Fibroblast of lung (primary cell): ENCODE data around the gene STATH. TPM values are rescaled to one million over a fixed set of nuclear protein-coding genes. Genes with fewer than 3 reads are reported as not detected.

ENCODE experiments used
- DNase-seq, 2 donors: peaks; one replicate each; pipeline versions ENCODE4 v3.0.0 to v3.0.0-alpha.2; 2010; ENCODE audit warnings: low read depth in 2 of 2
- H2AFZ ChIP-seq: 2 replicates; pipeline ENCODE4 v1.5.1; 2012; ENCODE audit warnings: low read length, control low read depth, inconsistent platforms
- H3K27ac ChIP-seq: 2 replicates; pipeline ENCODE4 v1.5.1; 2011; ENCODE audit warnings: low read length, control low read depth; ENCODE audit not compliant: insufficient read depth
- H3K27me3 ChIP-seq: 2 replicates; pipeline ENCODE4 v1.5.1; 2011; ENCODE audit warnings: mild to moderate bottlenecking, low read length; ENCODE audit not compliant: control insufficient read depth, insufficient read depth
- H3K36me3 ChIP-seq: 2 replicates; pipeline ENCODE4 v1.5.1; 2011; ENCODE audit warnings: low read length; ENCODE audit not compliant: control insufficient read depth, insufficient read depth
- H3K4me1 ChIP-seq: 2 replicates; pipeline ENCODE4 v1.5.1; 2011; ENCODE audit warnings: low read length; ENCODE audit not compliant: control insufficient read depth, insufficient read depth; ENCODE audit errors: extremely low read depth
- H3K4me2 ChIP-seq: 2 replicates; pipeline ENCODE4 v1.5.1; 2011; ENCODE audit warnings: low read length, control low read depth; ENCODE audit not compliant: insufficient read depth; ENCODE audit errors: extremely low read depth
- H3K4me3 ChIP-seq, 4 experiments: fragments of 200-600 bp in 1 of 4; sonication (generic) in 1 of 4; replicated peaks in 1 of 4; 2 replicates each; pipeline ENCODE4 v1.5.1; 2011 to 2016; ENCODE audit warnings: low read length in 4 of 4, low read depth in 3 of 4, mild to moderate bottlenecking in 3 of 4, control low read depth in 2 of 4, inconsistent platforms in 1 of 4, mixed read lengths in 1 of 4; ENCODE audit not compliant: insufficient read depth in 1 of 4; ENCODE audit errors: control extremely low read depth in 1 of 4
- H3K79me2 ChIP-seq: 2 replicates; pipeline ENCODE4 v1.5.1; 2012; ENCODE audit warnings: mild to moderate bottlenecking, low read length, inconsistent platforms; ENCODE audit not compliant: control insufficient read depth, insufficient read depth
- H3K9ac ChIP-seq: 2 replicates; pipeline ENCODE4 v1.5.1; 2011; ENCODE audit warnings: mild to moderate bottlenecking, low read length, control low read depth; ENCODE audit not compliant: insufficient read depth
- H3K9me3 ChIP-seq: 2 replicates; pipeline ENCODE4 v1.5.1; 2012; ENCODE audit warnings: low read depth, low read length; ENCODE audit not compliant: control insufficient read depth, insufficient read depth
- H4K20me1 ChIP-seq: 2 replicates; pipeline ENCODE4 v1.5.1; 2011; ENCODE audit warnings: low read length; ENCODE audit not compliant: control insufficient read depth, insufficient read depth; ENCODE audit errors: extremely low read depth
- EZH2 ChIP-seq: IDR thresholded peaks from 2 replicates; pipeline ENCODE4 v1.5.1; 2012; ENCODE audit warnings: low read length, control low read depth, mild to moderate bottlenecking; ENCODE audit errors: missing control alignments
- polyA plus RNA-seq, 2 donors: library from polyadenylated mRNA; depleted of rRNA in 1 of 2; stranded (reverse) in 1 of 2; unstranded in 1 of 2; fragments of >200 nt; gene quantifications; 2 replicates each; pipeline ENCODE4 v1.2.1, GENCODE V29; 2011 to 2012; ENCODE audit warnings: missing spikeins in 1 of 2
- total RNA-seq: library from RNA; depleted of rRNA; stranded (reverse); fragments of >200 nt; gene quantifications from 2 replicates; pipeline ENCODE4 v1.2.1, GENCODE V29; 2014
- TF ChIP-seq, protein P1 (sequence below), 2 donors: IDR thresholded peaks in 1 of 2; conservative IDR thresholded peaks in 1 of 2; 1 replicate in 1 of 2; 2 replicates in 1 of 2; pipeline ENCODE4 v1.5.1; 2011 to 2012; ENCODE audit warnings: low read length in 2 of 2, control low read depth in 1 of 2, inconsistent platforms in 1 of 2, low read depth in 1 of 2, mild to moderate bottlenecking in 1 of 2

STATH gene
- total and polyA plus RNA-seq, 2 donors (not counting 1 experiment from before 2014, with no cell fraction given) = not detected

DNA sequence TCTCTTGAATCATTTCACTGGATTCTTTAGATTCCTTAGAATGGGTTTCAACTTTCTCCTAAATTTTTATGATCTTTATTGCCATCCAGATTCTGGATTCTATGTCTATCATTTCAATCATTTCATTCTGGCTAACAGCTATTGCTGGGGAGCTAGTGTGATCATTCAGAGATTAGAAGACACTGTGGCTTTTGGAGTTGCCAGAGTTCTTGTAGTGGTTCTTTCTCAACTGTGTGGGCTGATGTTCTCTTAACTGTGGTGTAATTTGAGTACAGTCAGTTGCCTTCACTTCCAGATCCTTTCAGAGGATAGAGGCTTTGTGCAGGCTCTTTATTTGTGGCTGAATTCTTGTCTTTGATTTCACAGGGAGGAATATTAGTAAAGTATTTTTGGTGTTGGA lies 18.2 kb upstream of the STATH start:
- Histone ChIP-seq H3K9me3 (no peaks in the 10 kb centered on the region), H3K9ac (no peak overlapping the region), H3K4me1 (no peaks in the 10 kb centered on the region), H3K27ac (no peak overlapping the region), H3K4me2 (no peak overlapping the region), H4K20me1 (no peaks in the 10 kb centered on the region), H2AFZ (no peak overlapping the region), H3K4me3 (no peak overlapping the region), H3K27me3 (no peaks in the 10 kb centered on the region), H3K79me2 (no peaks in the 10 kb centered on the region), H3K36me3 (no peaks in the 10 kb centered on the region)
- DNase-seq = peak; percentile 11 to 40
- TF ChIP-seq, protein P1, sequence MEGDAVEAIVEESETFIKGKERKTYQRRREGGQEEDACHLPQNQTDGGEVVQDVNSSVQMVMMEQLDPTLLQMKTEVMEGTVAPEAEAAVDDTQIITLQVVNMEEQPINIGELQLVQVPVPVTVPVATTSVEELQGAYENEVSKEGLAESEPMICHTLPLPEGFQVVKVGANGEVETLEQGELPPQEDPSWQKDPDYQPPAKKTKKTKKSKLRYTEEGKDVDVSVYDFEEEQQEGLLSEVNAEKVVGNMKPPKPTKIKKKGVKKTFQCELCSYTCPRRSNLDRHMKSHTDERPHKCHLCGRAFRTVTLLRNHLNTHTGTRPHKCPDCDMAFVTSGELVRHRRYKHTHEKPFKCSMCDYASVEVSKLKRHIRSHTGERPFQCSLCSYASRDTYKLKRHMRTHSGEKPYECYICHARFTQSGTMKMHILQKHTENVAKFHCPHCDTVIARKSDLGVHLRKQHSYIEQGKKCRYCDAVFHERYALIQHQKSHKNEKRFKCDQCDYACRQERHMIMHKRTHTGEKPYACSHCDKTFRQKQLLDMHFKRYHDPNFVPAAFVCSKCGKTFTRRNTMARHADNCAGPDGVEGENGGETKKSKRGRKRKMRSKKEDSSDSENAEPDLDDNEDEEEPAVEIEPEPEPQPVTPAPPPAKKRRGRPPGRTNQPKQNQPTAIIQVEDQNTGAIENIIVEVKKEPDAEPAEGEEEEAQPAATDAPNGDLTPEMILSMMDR (conservative IDR thresholded peaks at IDR 0.05 in 1 of 2, IDR thresholded peaks at IDR 0.05 in 1 of 2; ENCODE audit: low read depth in 1 of 2, low read length in 2 of 2) = no peak
- TF ChIP-seq EZH2 = no peak

DNA sequence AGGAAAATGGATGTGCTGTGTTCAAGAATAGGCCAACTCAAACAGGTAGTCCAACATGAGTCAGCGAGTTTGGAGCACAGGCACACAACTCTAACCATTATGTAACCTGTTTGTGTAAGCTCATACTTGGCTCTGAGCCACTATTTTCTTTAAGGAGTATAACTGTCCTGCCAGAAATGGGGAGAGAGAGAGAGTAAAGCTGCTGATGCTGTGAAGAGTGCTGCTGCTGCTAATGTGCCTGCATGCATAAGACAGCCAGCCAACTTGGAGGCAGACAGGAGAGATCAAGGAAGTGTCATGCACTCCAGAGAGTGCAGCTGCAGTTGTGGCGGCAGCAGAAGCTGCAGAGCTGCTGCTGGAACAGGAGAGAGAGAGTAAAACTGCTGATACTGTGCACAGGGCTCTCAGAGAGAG lies 11.7 kb upstream of the STATH start:
- H3K79me2 ChIP-seq = no peaks in the 10 kb centered on the region
- DNase-seq = peak; percentile 42 to 58
- H3K4me2 ChIP-seq = no peak overlapping the region
- H3K4me3 ChIP-seq = no peak overlapping the region
- no peaks in the 10 kb centered on the region for H3K4me1 ChIP-seq
- H2AFZ ChIP-seq = no peak overlapping the region
- H3K9me3 ChIP-seq = no peaks in the 10 kb centered on the region
- H3K27ac ChIP-seq = no peak overlapping the region
- TF ChIP-seq, protein P1 (conservative IDR thresholded peaks at IDR 0.05 in 1 of 2, IDR thresholded peaks at IDR 0.05 in 1 of 2; ENCODE audit: low read depth in 1 of 2, low read length in 2 of 2) = no peak
- no peak for TF ChIP-seq EZH2
- no peaks in the 10 kb centered on the region for H3K36me3 ChIP-seq
- no peaks in the 10 kb centered on the region for H3K27me3 ChIP-seq
- no peaks in the 10 kb centered on the region for H4K20me1 ChIP-seq
- no peak overlapping the region for H3K9ac ChIP-seq

DNA sequence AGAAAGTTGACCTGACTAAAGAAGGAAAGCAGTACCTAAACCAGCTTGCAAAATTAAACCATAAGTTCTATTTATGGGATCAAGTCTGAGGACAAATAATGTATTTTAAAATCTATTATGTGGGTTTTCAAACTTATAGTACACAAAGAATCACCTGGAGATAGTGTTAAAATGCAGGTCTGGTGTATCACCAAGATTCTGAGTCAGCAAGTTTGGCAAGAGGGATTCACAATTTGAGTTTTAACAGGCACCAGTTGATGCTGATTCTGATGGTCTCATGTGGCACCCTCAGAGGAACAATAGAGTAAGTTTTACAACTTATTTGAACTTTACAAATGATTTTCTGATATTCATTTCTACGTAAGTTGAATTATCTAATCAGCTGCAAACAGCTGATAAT lies 9.1 kb upstream of the STATH start:
- Histone ChIP-seq H3K27me3 (no peaks in the 10 kb centered on the region), H3K79me2 (no peaks in the 10 kb centered on the region), H3K9me3 (no peaks in the 10 kb centered on the region), H3K36me3 (no peaks in the 10 kb centered on the region), H3K4me1 (no peaks in the 10 kb centered on the region), H3K27ac (no peak overlapping the region), H3K4me3 (no peak overlapping the region), H2AFZ (no peak overlapping the region), H3K9ac (no peak overlapping the region), H4K20me1 (no peaks in the 10 kb centered on the region), H3K4me2 (no peak overlapping the region)
- TF ChIP-seq EZH2 = no peak
- no peak for DNase-seq
